DOHH2 (cell line): ENCODE data around the gene TRIM47.
A peak's percentile ranks its signal among the peaks of the same experiment; 100 is the strongest.

Experiments used
- H3F3A ChIP-seq: fragments of 200-600 bp; sonication (generic), shearing (Covaris generic); 2 replicates; pipeline ENCODE4 v1.6.0; 2016; ENCODE audit warnings: antibody characterized with exemption, mild to moderate bottlenecking; ENCODE audit not compliant: control insufficient read depth, insufficient read depth
- H3K27ac ChIP-seq: fragments of 200-600 bp; sonication (generic); 2 replicates; pipeline ENCODE4 v1.5.1; 2014; ENCODE audit warnings: low read depth, mild to moderate bottlenecking, low read length, moderate library complexity
- H3K27me3 ChIP-seq: fragments of 200-600 bp; sonication (generic); 2 replicates; pipeline ENCODE4 v1.6.1; 2014; ENCODE audit warnings: mild to moderate bottlenecking, low read length, mixed read lengths; ENCODE audit not compliant: control insufficient read depth
- H3K36me3 ChIP-seq: fragments of 200-600 bp; sonication (generic); 2 replicates; pipeline ENCODE4 v1.6.1; 2014; ENCODE audit warnings: mild to moderate bottlenecking, low read length, moderate library complexity, mixed read lengths; ENCODE audit not compliant: control insufficient read depth
- H3K4me1 ChIP-seq: fragments of 200-600 bp; sonication (generic); 2 replicates; pipeline ENCODE4 v1.6.1; 2014; ENCODE audit warnings: mild to moderate bottlenecking, low read length, mixed read lengths; ENCODE audit not compliant: control insufficient read depth
- H3K4me2 ChIP-seq: fragments of 200-600 bp; sonication (generic); 2 replicates; pipeline ENCODE4 v1.6.0; 2014; ENCODE audit warnings: mild to moderate bottlenecking, low read length, moderate library complexity
- H3K4me3 ChIP-seq: fragments of 200-600 bp; sonication (generic); 2 replicates; pipeline ENCODE4 v1.5.1; 2014; ENCODE audit warnings: mild to moderate bottlenecking, low read length, mixed read lengths
- H3K79me2 ChIP-seq: fragments of 200-600 bp; sonication (generic); 2 replicates; pipeline ENCODE4 v1.6.1; 2014; ENCODE audit warnings: mild to moderate bottlenecking, low read length, mixed read lengths; ENCODE audit not compliant: control insufficient read depth
- H3K9me2 ChIP-seq: fragments of 200-600 bp; sonication (generic); replicated peaks from 2 replicates; pipeline ENCODE4 v1.6.1; 2014; ENCODE audit warnings: mild to moderate bottlenecking, low read length, mixed read lengths; ENCODE audit not compliant: control insufficient read depth
- H3K9me3 ChIP-seq: fragments of 200-600 bp; sonication (generic); 2 replicates; pipeline ENCODE4 v1.6.1; 2014; ENCODE audit warnings: antibody characterized with exemption, low read length, mixed read lengths; ENCODE audit not compliant: control insufficient read depth, insufficient read depth
- H4K20me1 ChIP-seq: fragments of 200-600 bp; sonication (generic); 2 replicates; pipeline ENCODE4 v1.6.0; 2014; ENCODE audit warnings: low read depth, mild to moderate bottlenecking, antibody characterized with exemption, low read length, moderate library complexity; ENCODE audit not compliant: control insufficient read depth, insufficient read depth
- CTCF ChIP-seq: fragments of 200-600 bp; sonication (generic); IDR thresholded peaks from one replicate; pipeline ENCODE4 v1.5.1; 2014; ENCODE audit warnings: antibody characterized with exemption, mild to moderate bottlenecking, low read depth, low read length; ENCODE audit not compliant: poor library complexity, severe bottlenecking
- EZH2phosphoT487 ChIP-seq: fragments of 200-600 bp; sonication (generic); IDR thresholded peaks from 2 replicates; pipeline ENCODE4 v1.6.1; 2017; ENCODE audit warnings: borderline replicate concordance, mild to moderate bottlenecking, antibody characterized with exemption, low read length, moderate library complexity, mixed read lengths

Gene TRIM47

DNA sequence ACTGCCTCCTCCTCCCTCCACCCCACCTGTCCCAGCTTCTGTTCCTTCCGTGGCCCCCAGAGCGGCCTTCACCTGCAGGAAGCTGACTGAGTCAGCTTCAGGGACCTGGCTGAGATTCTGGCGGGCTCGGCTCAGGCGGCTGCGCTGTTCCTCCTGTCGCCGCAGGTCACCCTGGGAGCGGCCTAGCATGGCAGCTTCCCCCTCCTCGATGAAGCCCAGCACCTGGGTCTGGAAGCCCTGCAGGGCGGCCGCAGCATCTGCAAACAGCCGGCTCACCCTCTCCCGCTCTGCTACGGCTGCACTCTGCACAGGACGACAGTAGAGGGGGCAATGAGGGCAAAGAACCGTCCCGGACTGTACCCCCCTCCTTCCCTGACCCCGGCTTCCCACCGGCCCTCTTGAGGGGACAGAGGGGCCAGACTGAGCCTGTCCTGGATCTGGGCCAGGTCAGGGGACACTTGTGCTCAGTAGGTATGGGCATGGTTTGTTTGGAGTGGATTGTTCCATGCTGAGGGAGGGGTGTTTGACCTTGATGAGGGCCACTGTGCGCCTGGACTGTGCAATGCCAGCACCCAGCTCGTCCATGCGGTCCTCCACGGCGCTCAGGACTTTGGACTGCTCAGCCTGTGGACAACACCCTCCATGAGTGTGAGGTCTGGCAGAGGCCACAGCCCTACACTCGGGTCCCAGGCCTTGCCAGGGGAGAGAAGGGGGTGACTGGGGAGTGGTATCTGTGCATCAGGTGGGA is 2.0 kb downstream of the TRIM47 start:
- peak overlapping the region; percentile 80 for H3K27ac ChIP-seq
- TF ChIP-seq EZH2phosphoT487 (no peak), CTCF (peak; percentile 74)
- H3K9me2 ChIP-seq: no peaks in the 10 kb centered on the region
- H4K20me1 ChIP-seq: no peaks in the 10 kb centered on the region
- H3K9me3 ChIP-seq: no peaks in the 10 kb centered on the region
- H3K4me1 ChIP-seq: peaks cover 40% of the 10 kb centered on the region
- H3K4me3 ChIP-seq: peak overlapping the region; percentile 75
- H3K79me2 ChIP-seq: peaks cover 15% of the 10 kb centered on the region
- H3K4me2 ChIP-seq: peak overlapping the region; percentile 98
- 0 out of 2 replicates have a peak, but pooled peaks cover 6% of the 10 kb centered on the region for H3F3A ChIP-seq
- H3K36me3 ChIP-seq: peaks cover 10% of the 10 kb centered on the region
- H3K27me3 ChIP-seq: peaks cover 9% of the 10 kb centered on the region

- no peaks in the 10 kb centered on the region for H4K20me1 ChIP-seq
- peak overlapping the region; percentile 98 for H3K4me2 ChIP-seq
- H3K36me3 ChIP-seq: peaks cover 10% of the 10 kb centered on the region
- H3K4me1 ChIP-seq: peaks cover 40% of the 10 kb centered on the region
- peak overlapping the region; percentile 75 for H3K4me3 ChIP-seq
- no peak for TF ChIP-seq CTCF
- TF ChIP-seq EZH2phosphoT487: no peak
- H3K79me2 ChIP-seq: peaks cover 15% of the 10 kb centered on the region
- 0 out of 2 replicates have a peak, but pooled peaks cover 6% of the 10 kb centered on the region for H3F3A ChIP-seq
- H3K9me3 ChIP-seq: no peaks in the 10 kb centered on the region
- peak overlapping the region; percentile 80 for H3K27ac ChIP-seq
- peaks cover 8% of the 10 kb centered on the region for H3K27me3 ChIP-seq
- H3K9me2 ChIP-seq: no peaks in the 10 kb centered on the region
Measured at GRCh38 chr17:75875940-75876189, 2.5 kb downstream of the TRIM47 start.

DNA sequence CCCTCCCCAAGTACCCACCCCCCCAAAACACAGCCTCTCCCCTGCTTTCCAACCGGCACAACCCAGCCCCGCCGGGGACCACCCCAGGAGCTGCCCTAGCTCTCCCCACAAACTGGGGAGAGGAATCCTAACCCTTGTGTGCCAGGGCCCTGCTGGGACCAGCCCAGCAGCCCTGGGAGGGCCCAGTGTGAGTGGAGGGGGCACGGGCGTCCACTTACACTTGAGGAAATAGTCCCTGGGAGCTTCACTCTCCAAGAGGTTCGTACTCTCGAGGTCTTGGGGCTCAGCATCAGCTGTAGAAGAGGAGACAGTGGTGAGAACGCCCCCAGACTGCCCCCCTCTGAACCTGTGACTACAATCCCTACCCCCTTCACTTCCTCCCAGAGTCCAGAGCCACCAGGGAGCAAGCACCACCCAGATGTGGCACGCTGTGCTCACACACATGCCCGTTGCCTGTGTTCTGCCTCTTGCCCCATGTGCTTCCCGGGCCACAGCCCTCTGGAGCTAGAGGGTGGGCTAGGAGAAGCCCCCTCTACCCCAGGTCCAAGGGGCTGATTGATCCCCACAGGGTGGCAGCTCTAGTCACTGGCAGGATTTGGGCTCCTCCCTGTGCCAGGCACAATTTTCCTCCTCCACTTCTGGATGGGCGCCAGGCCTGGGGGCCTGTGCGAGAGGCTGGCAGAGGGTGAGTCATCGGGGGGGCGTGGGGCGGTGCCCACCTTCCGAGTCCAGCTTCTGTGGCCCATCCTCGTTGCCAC is 3.0 kb downstream of the TRIM47 start:
- H3K27me3 ChIP-seq: peaks cover 8% of the 10 kb centered on the region
- H3K9me2 ChIP-seq: no peaks in the 10 kb centered on the region
- H3K27ac ChIP-seq: peak overlapping the region; percentile 80
- peak overlapping the region; percentile 75 for H3K4me3 ChIP-seq
- peak overlapping the region; percentile 98 for H3K4me2 ChIP-seq
- H3K36me3 ChIP-seq: peaks cover 10% of the 10 kb centered on the region
- H3K9me3 ChIP-seq: no peaks in the 10 kb centered on the region
- H3K4me1 ChIP-seq: peaks cover 40% of the 10 kb centered on the region
- H4K20me1 ChIP-seq: no peaks in the 10 kb centered on the region
- H3K79me2 ChIP-seq: peaks cover 15% of the 10 kb centered on the region
- TF ChIP-seq EZH2phosphoT487 (no peak), CTCF (no peak)
- H3F3A ChIP-seq: 0 out of 2 replicates have a peak, but pooled peaks cover 6% of the 10 kb centered on the region
